ENCODE data around the gene PDP2. TPM values are rescaled to one million over a fixed set of nuclear protein-coding genes. Genes with fewer than 3 reads are reported as not detected.

Gene PDP2
- polyA plus RNA-seq, 1 of the 3 experiments (the other 2 are of a cell fraction), result 4.7 TPM

DNA sequence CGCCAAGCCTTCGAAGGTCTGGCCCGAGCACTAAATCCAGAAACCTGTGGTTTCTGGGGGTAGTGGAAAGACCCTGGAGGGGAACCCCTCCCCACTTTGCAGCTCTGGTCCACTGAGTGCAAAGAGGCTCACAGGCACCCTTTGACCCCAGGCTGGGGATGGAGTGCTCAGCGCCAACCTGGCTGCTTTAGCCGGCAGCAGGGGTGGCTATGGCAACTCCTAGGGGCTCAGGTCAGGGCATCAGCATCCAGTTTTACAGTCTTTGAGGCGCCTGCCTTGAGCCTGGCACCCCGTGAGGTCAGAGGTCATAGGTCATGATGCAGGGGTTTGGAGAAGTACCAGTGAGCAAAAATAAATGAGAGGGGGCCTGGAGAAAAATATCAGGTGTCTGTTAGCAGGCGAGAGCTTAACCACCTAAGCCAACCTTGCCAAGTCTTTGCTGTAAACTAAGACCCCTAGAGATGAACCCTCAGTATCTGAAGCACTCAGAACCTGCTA, 18.2 kb upstream of the PDP2 start:
- TF ChIP-seq, protein P1, sequence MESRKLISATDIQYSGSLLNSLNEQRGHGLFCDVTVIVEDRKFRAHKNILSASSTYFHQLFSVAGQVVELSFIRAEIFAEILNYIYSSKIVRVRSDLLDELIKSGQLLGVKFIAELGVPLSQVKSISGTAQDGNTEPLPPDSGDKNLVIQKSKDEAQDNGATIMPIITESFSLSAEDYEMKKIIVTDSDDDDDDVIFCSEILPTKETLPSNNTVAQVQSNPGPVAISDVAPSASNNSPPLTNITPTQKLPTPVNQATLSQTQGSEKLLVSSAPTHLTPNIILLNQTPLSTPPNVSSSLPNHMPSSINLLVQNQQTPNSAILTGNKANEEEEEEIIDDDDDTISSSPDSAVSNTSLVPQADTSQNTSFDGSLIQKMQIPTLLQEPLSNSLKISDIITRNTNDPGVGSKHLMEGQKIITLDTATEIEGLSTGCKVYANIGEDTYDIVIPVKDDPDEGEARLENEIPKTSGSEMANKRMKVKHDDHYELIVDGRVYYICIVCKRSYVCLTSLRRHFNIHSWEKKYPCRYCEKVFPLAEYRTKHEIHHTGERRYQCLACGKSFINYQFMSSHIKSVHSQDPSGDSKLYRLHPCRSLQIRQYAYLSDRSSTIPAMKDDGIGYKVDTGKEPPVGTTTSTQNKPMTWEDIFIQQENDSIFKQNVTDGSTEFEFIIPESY (IDR thresholded peaks at IDR 0.05; ENCODE audit: borderline replicate concordance, low read depth), result no peak
- TF ChIP-seq USF2 (IDR thresholded peaks at IDR 0.05; ENCODE audit: borderline replicate concordance, low read depth, low read length), result no peak
- no peak for TF ChIP-seq IRF3 (IDR thresholded peaks at IDR 0.05; ENCODE audit: low read depth, low read length)
- no peak for TF ChIP-seq NFIC (IDR thresholded peaks at IDR 0.05; ENCODE audit: borderline replicate concordance)
- no peak for TF ChIP-seq TAF1 (IDR thresholded peaks at IDR 0.05; ENCODE audit: borderline replicate concordance, low read depth, low read length)
- TF ChIP-seq YY1 (IDR thresholded peaks at IDR 0.05; ENCODE audit: low read depth), result no peak
- TF ChIP-seq RFX5 (IDR thresholded peaks at IDR 0.05; ENCODE audit: low read length), result no peak
- TF ChIP-seq TCF12 (IDR thresholded peaks at IDR 0.05), result no peak
- no peak for TF ChIP-seq ELF1 (IDR thresholded peaks at IDR 0.05)
- TF ChIP-seq MEF2A (IDR thresholded peaks at IDR 0.05; ENCODE audit: borderline replicate concordance, low read depth), result no peak
- no peak for TF ChIP-seq SIN3A (IDR thresholded peaks at IDR 0.05; ENCODE audit: borderline replicate concordance, low read depth, low read length)
- no peaks in the 10 kb centered on the region for H3K27me3 ChIP-seq (ENCODE audit: insufficient read depth)
- H3K4me1 ChIP-seq (ENCODE audit: control insufficient read depth in 1 of 2, insufficient read depth in 2 of 2, low read depth in 1 of 2, low read length in 1 of 2), result peaks cover 7 to 12% of the 10 kb centered on the region in 2 experiments; a peak in 2 of 4 replicates
- no peak overlapping the region for H3K4me2 ChIP-seq
- H3K36me3 ChIP-seq (replicated peaks in 1 of 2; ENCODE audit: control insufficient read depth in 1 of 2, insufficient read depth in 2 of 2, low read length in 1 of 2), result no peaks in the 10 kb centered on the region
- no peaks in the 10 kb centered on the region for H3K9me2 ChIP-seq
- no peaks in the 10 kb centered on the region for H3K79me2 ChIP-seq (ENCODE audit: insufficient read depth)
- no peak overlapping the region for H3K4me3 ChIP-seq (ENCODE audit: low read depth in 2 of 2, low read length in 1 of 2)
- WGBS (ENCODE audit: low lambda C conversion rate), result 87% methylated on average over 8 of the region's 8 CpGs
- no peaks in the 10 kb centered on the region for H4K20me1 ChIP-seq (ENCODE audit: insufficient read depth)
- H2AFZ ChIP-seq (ENCODE audit: low read depth), result no peak overlapping the region
- ChIA-PET CTCF (interaction anchor here (0.7 to 5.6 kb wide), 7 partner anchors 9 to 213 kb away, joined by 3 to 26 read pairs (median 3); partner anchors contain the start of gene NAE1), POLR2A (no interaction called here)
- no peaks in the 10 kb centered on the region for H3K9me3 ChIP-seq
- H3K27ac ChIP-seq (ENCODE audit: low read depth in 2 of 2, low read length in 1 of 2), result no peak overlapping the region
- H3K9ac ChIP-seq, result no peak overlapping the region
- no peak for DNase-seq
- H3F3A ChIP-seq (replicated peaks; ENCODE audit: insufficient read depth), result peaks cover 8% of the 10 kb centered on the region

GRCh38 chr16:66863707-66864106, 16.6 kb upstream of the PDP2 start:
- POLR2A ChIA-PET, result no interaction called here

More at GRCh38 chr16:66863707-66864106, 16.6 kb upstream of the PDP2 start:
- Histone ChIP-seq H3K36me3 (replicated peaks in 1 of 2; ENCODE audit: control insufficient read depth in 1 of 2, insufficient read depth in 2 of 2, low read length in 1 of 2) (no peaks in the 10 kb centered on the region), H3K4me1 (ENCODE audit: control insufficient read depth in 1 of 2, insufficient read depth in 2 of 2, low read depth in 1 of 2, low read length in 1 of 2) (peaks cover 7 to 12% of the 10 kb centered on the region in 2 experiments; a peak in 2 of 4 replicates), H2AFZ (ENCODE audit: low read depth) (no peak overlapping the region), H3K4me2 (no peak overlapping the region), H3K9me2 (no peaks in the 10 kb centered on the region), H3K79me2 (ENCODE audit: insufficient read depth) (no peaks in the 10 kb centered on the region), H3K9me3 (no peaks in the 10 kb centered on the region), H3F3A (replicated peaks; ENCODE audit: insufficient read depth) (peaks cover 6% of the 10 kb centered on the region), H3K27ac (ENCODE audit: low read depth in 2 of 2, low read length in 1 of 2) (no peak overlapping the region), H3K4me3 (ENCODE audit: low read depth in 2 of 2, low read length in 1 of 2) (no peak overlapping the region), H4K20me1 (ENCODE audit: insufficient read depth) (no peaks in the 10 kb centered on the region), H3K27me3 (ENCODE audit: insufficient read depth) (no peaks in the 10 kb centered on the region), H3K9ac (no peak overlapping the region)
- CTCF ChIA-PET, result interaction anchor here (2.0 to 5.6 kb wide), 3 partner anchors 9 to 135 kb away, joined by 6 to 26 read pairs (median 22); partner anchors contain the start of gene NAE1
- TF ChIP-seq POLR2AphosphoS5 (IDR thresholded peaks at IDR 0.05; ENCODE audit: low read depth, low read length) (no peak), GATA2 (CRISPR knock-in tag; IDR thresholded peaks at IDR 0.05) (no peak), MEF2A (IDR thresholded peaks at IDR 0.05; ENCODE audit: borderline replicate concordance, low read depth) (no peak), IRF3 (IDR thresholded peaks at IDR 0.05; ENCODE audit: low read depth, low read length) (no peak), SIN3A (IDR thresholded peaks at IDR 0.05; ENCODE audit: borderline replicate concordance, low read depth, low read length) (no peak), PBX3 (IDR thresholded peaks at IDR 0.05) (no peak), FOXM1 (IDR thresholded peaks at IDR 0.05; ENCODE audit: low read depth) (no peak), JUND (IDR thresholded peaks at IDR 0.05) (no peak), CHD2 (IDR thresholded peaks at IDR 0.05; ENCODE audit: low read length, partially characterized antibody) (no peak), SMC3 (IDR thresholded peaks at IDR 0.05; ENCODE audit: low read depth, low read length) (no peak)
- no peak for DNase-seq
